ENCODE measurements around the gene DLG2. TPM values are rescaled to one million over a fixed set of nuclear protein-coding genes. Genes with fewer than 3 reads are reported as not detected.
"Not testable (repeated sequence)": the region's sequence is repeated elsewhere in the genome, so short reads cannot be mapped to it uniquely, and the experiment has no call there.

The DLG2 gene
- total RNA-seq, 1 experiment from 2014 or later = not detected

- no peak for DNase-seq (ENCODE audit: low read depth)
Observed at GRCh38 chr11:84837402-84838069, 789.6 kb downstream of the DLG2 start.

- DNase-seq (ENCODE audit: low read depth) = no peak
Observed at GRCh38 chr11:84836371-84836770, 790.8 kb downstream of the DLG2 start.

- no peak for DNase-seq (ENCODE audit: low read depth)
Observed at GRCh38 chr11:84833488-84834088, 793.6 kb downstream of the DLG2 start.

- DNase-seq (ENCODE audit: low read depth) = no peak
Observed at GRCh38 chr11:84830372-84830771, 796.8 kb downstream of the DLG2 start.

- DNase-seq (ENCODE audit: low read depth) = no peak
Observed at GRCh38 chr11:84829162-84829561, 798.0 kb downstream of the DLG2 start.

- no peak for DNase-seq (ENCODE audit: low read depth)
Observed at GRCh38 chr11:84828616-84829015, 798.5 kb downstream of the DLG2 start.

GRCh38 chr11:84825106-84825660 is 802.0 kb downstream of the DLG2 start:
- no peak for DNase-seq (ENCODE audit: low read depth)

GRCh38 chr11:84824624-84825023 is 802.5 kb downstream of the DLG2 start:
- no peak for DNase-seq (ENCODE audit: low read depth)

GRCh38 chr11:84819537-84819936 is 807.6 kb downstream of the DLG2 start:
- DNase-seq (ENCODE audit: low read depth) = no peak

- DNase-seq (ENCODE audit: low read depth) = peak; percentile 22
Observed at GRCh38 chr11:84819128-84819527, 808.0 kb downstream of the DLG2 start.

GRCh38 chr11:84817998-84818397 is 809.1 kb downstream of the DLG2 start:
- peak; percentile 13 for DNase-seq (ENCODE audit: low read depth)

- DNase-seq (ENCODE audit: low read depth) = no peak
Observed at GRCh38 chr11:84812471-84812969, 814.6 kb downstream of the DLG2 start.

- DNase-seq (ENCODE audit: low read depth) = no peak
Observed at GRCh38 chr11:84806354-84806753, 820.8 kb downstream of the DLG2 start.

- DNase-seq (ENCODE audit: low read depth) = no peak
Observed at GRCh38 chr11:84804041-84804440, 823.1 kb downstream of the DLG2 start.

GRCh38 chr11:84800755-84801346 is 826.3 kb downstream of the DLG2 start:
- DNase-seq (ENCODE audit: low read depth) = peak; percentile 29

- DNase-seq (ENCODE audit: low read depth) = no peak
Observed at GRCh38 chr11:84799112-84799511, 828.0 kb downstream of the DLG2 start.

- DNase-seq (ENCODE audit: low read depth) = no peak
Observed at GRCh38 chr11:84795698-84796097, 831.4 kb downstream of the DLG2 start.

GRCh38 chr11:84794663-84795443 is 832.3 kb downstream of the DLG2 start:
- no peak for DNase-seq (ENCODE audit: low read depth)

GRCh38 chr11:84793318-84793717 is 833.8 kb downstream of the DLG2 start:
- no peak for DNase-seq (ENCODE audit: low read depth)

- DNase-seq (ENCODE audit: low read depth) = no peak
Observed at GRCh38 chr11:84790849-84791427, 836.2 kb downstream of the DLG2 start.

- no peak for DNase-seq (ENCODE audit: low read depth)
Observed at GRCh38 chr11:84788220-84788619, 838.9 kb downstream of the DLG2 start.

- DNase-seq (ENCODE audit: low read depth) = not testable (repeated sequence)
Observed at GRCh38 chr11:84784158-84784557, 843.0 kb downstream of the DLG2 start.

Data from M059J (cell line).